Epithelial cell of proximal tubule (primary cell): ENCODE results near the gene EDEM1. TPM values are rescaled to one million over a fixed set of nuclear protein-coding genes. Genes with fewer than 3 reads are reported as not detected.

Experiments used
- DNase-seq: peaks from one replicate; pipeline ENCODE4 v3.0.0-alpha.2; 2011; ENCODE audit warnings: low read depth
- H3K4me3 ChIP-seq: 2 replicates; pipeline ENCODE4 v1.5.1; 2011; ENCODE audit warnings: low read depth, mild to moderate bottlenecking, low read length
- total RNA-seq: library from RNA; depleted of rRNA; stranded (reverse); fragments of >200 nt; gene quantifications from 2 replicates; pipeline ENCODE4 v1.2.3, GENCODE V29; 2015
- TF ChIP-seq, protein P1 (sequence below): conservative IDR thresholded peaks from 2 replicates; pipeline ENCODE4 v1.5.1; 2012; ENCODE audit warnings: low read depth, mild to moderate bottlenecking, low read length

Gene EDEM1
- total RNA-seq, 1 donor from 2014 or later = 50.6 TPM

DNA sequence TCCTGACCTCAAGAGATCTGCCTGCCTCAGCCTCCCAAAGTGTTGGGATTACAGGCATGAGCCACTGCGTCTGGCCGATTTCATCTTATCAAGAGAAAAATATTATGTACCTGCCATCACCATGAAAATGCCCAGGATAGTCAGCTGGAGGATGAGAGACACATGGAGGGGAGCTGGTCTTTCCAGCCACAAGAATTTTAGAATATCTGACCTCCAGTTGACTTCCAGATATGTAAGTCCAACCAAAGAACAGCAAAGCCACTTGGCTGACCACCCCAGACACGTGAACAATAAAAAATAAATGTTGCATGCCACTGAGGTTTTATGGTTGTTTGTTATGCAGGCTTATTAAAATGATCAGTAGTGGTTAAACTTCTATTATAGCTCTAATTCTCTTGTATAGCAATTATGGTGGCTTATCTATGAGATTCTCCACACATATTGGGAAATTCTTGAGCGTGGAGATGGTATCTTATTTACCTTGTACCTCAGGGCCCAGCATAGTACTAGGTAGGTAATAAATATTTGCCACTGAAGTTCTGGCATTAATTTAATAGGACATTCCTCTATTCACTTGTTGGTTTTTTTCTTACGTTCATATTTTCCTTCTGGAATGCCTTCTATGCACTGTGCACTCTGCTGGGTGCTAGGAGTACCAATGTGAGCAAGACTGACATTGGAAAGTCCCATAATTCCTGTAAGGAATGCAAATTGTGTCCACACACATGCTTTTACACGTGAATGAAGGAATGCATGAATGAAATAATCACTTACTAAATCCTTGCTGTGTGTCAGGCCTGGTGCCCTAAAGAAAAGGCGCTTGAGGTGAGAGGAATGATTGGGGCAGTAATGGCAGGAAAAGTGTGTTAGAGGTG, 77.6 kb downstream of the EDEM1 start:
- TF ChIP-seq, protein P1, sequence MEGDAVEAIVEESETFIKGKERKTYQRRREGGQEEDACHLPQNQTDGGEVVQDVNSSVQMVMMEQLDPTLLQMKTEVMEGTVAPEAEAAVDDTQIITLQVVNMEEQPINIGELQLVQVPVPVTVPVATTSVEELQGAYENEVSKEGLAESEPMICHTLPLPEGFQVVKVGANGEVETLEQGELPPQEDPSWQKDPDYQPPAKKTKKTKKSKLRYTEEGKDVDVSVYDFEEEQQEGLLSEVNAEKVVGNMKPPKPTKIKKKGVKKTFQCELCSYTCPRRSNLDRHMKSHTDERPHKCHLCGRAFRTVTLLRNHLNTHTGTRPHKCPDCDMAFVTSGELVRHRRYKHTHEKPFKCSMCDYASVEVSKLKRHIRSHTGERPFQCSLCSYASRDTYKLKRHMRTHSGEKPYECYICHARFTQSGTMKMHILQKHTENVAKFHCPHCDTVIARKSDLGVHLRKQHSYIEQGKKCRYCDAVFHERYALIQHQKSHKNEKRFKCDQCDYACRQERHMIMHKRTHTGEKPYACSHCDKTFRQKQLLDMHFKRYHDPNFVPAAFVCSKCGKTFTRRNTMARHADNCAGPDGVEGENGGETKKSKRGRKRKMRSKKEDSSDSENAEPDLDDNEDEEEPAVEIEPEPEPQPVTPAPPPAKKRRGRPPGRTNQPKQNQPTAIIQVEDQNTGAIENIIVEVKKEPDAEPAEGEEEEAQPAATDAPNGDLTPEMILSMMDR = no peak
- peak; percentile 55 for DNase-seq
- H3K4me3 ChIP-seq = no peak overlapping the region

DNA sequence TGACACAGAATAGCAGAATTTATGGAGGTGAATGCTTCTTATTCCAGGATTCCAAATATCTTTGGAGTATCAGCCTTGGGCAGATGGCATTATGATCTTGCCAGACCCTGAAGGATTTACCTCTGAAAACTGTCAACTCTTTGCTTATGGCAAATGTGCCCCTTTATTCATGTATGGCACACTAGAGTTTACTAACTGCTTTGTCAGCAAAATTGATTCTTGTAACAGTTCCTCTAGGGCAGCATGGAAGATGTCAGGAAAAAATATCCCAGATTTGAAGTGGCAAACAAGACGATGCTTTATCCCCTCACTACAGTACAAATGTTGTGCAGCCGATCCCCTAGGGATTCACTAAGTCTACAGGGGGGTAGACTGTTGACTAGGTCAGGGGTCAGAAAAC, 79.7 kb downstream of the EDEM1 start:
- no peak for DNase-seq
- no peak overlapping the region for H3K4me3 ChIP-seq
- TF ChIP-seq, protein P1 = no peak

GRCh38 chr3:5267889-5268288, 80.4 kb downstream of the EDEM1 start:
- H3K4me3 ChIP-seq = no peak overlapping the region
- no peak for DNase-seq
- TF ChIP-seq, protein P1 = no peak

Other genes with a start within 250 kb of the EDEM1 start
- gene BHLHE40, start 208.3 kb upstream of the EDEM1 start, total RNA-seq = 47.2 and 96.3 TPM in 2 replicates
- 23.7 and 31.1 TPM in 2 replicates for gene ARL8B, start 65.4 kb upstream of the EDEM1 start, total RNA-seq